VCaP (cell line): ENCODE results near the gene SYNPO.

Experiments used
- H3K27ac ChIP-seq: fragments of 450-650 bp; 2 replicates; pipeline ENCODE4 v1.5.1; 2017
- CTCF ChIP-seq: fragments of 450-650 bp; conservative IDR thresholded peaks from 2 replicates; pipeline ENCODE4 v1.5.1; 2017; ENCODE audit warnings: mild to moderate bottlenecking, moderate library complexity

SYNPO gene

GRCh38 chr5:150603491-150603890 lies 37.0 kb upstream of the SYNPO start:
- TF ChIP-seq CTCF = no peak
- H3K27ac ChIP-seq = no peak overlapping the region

- TF ChIP-seq CTCF = no peak
- H3K27ac ChIP-seq = no peak overlapping the region
Measured at GRCh38 chr5:150604010-150604409, 36.5 kb upstream of the SYNPO start.

- no peak overlapping the region for H3K27ac ChIP-seq
- TF ChIP-seq CTCF = no peak
Measured at GRCh38 chr5:150604894-150605440, 35.5 kb upstream of the SYNPO start.

GRCh38 chr5:150605546-150605945 lies 34.9 kb upstream of the SYNPO start:
- no peak for TF ChIP-seq CTCF
- no peak overlapping the region for H3K27ac ChIP-seq

GRCh38 chr5:150606476-150606875 lies 34.0 kb upstream of the SYNPO start:
- H3K27ac ChIP-seq = no peak overlapping the region
- TF ChIP-seq CTCF = no peak

GRCh38 chr5:150607105-150607504 lies 33.4 kb upstream of the SYNPO start:
- TF ChIP-seq CTCF = no peak
- no peak overlapping the region for H3K27ac ChIP-seq

GRCh38 chr5:150607991-150608390 lies 32.5 kb upstream of the SYNPO start:
- TF ChIP-seq CTCF = no peak
- H3K27ac ChIP-seq = no peak overlapping the region
